ENCODE data around the gene MRPL18. TPM values are rescaled to one million over a fixed set of nuclear protein-coding genes. Genes with fewer than 3 reads are reported as not detected.
A peak's percentile ranks its signal among the peaks of the same experiment; 100 is the strongest.

Gene MRPL18
- total and polyA plus RNA-seq, 2 donors (not counting 1 experiment from before 2014, with no cell fraction given), result 80.4 to 87.1 TPM

DNA sequence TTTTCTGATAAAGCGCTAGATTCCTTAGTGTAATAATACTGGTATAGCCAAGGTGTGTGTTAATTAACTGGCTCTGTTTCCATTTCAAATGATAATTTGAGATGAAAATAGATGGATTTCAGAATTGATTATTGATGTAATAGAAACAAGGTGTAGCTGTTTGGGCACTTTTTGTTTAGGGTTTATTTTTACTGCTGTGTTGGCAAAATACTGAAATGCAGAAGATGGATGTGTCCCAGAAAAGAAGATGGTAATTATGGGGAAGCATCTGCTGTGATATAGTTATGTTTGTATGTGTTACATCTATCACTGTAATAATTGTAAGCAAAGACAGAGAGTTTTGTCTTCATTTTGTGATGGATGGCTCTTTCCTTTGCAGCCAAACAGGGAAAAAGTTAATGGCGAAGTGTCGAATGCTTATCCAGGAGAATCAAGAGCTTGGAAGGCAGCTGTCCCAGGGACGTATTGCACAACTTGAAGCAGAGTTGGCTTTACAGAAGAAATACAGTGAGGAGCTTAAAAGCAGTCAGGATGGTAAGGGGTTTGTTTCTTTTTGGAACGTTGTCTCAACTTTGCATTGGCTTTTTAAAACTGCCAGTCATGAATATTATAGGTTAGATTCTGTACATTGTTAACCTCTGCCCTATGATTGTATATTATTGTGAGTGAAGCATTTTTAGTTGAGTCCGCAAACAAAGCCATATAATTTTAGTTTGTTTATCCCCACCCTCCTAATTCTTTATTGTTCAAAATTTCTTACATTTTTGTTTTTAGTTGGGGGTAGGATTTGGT is 37.0 kb upstream of the MRPL18 start:
- Histone ChIP-seq H3K27me3 (ENCODE audit: control insufficient read depth, insufficient read depth, low read length) (no peaks in the 10 kb centered on the region), H3K36me3 (ENCODE audit: control insufficient read depth, insufficient read depth, low read length) (peaks cover 19% of the 10 kb centered on the region), H4K20me1 (ENCODE audit: control insufficient read depth, extremely low read depth, insufficient read depth, low read length) (no peaks in the 10 kb centered on the region), H3K4me2 (ENCODE audit: extremely low read depth, insufficient read depth, low read length) (no peak overlapping the region), H3K27ac (ENCODE audit: insufficient read depth, low read length) (no peak overlapping the region), H3K9ac (ENCODE audit: insufficient read depth, low read length) (no peak overlapping the region), H3K4me3 (replicated peaks in 1 of 4; ENCODE audit: control extremely low read depth in 1 of 4, insufficient read depth in 1 of 4, low read depth in 3 of 4, low read length in 4 of 4) (no peak overlapping the region), H3K79me2 (ENCODE audit: control insufficient read depth, insufficient read depth, low read length) (peaks cover 5% of the 10 kb centered on the region), H3K9me3 (ENCODE audit: control insufficient read depth, insufficient read depth, low read depth, low read length) (no peaks in the 10 kb centered on the region), H3K4me1 (ENCODE audit: control insufficient read depth, extremely low read depth, insufficient read depth, low read length) (peaks cover under 1% of the 10 kb centered on the region), H2AFZ (ENCODE audit: low read length) (no peak overlapping the region)
- peak in 1 of 2 donors; percentile 29 for DNase-seq (ENCODE audit: low read depth in 2 of 2)
- TF ChIP-seq, protein P1, sequence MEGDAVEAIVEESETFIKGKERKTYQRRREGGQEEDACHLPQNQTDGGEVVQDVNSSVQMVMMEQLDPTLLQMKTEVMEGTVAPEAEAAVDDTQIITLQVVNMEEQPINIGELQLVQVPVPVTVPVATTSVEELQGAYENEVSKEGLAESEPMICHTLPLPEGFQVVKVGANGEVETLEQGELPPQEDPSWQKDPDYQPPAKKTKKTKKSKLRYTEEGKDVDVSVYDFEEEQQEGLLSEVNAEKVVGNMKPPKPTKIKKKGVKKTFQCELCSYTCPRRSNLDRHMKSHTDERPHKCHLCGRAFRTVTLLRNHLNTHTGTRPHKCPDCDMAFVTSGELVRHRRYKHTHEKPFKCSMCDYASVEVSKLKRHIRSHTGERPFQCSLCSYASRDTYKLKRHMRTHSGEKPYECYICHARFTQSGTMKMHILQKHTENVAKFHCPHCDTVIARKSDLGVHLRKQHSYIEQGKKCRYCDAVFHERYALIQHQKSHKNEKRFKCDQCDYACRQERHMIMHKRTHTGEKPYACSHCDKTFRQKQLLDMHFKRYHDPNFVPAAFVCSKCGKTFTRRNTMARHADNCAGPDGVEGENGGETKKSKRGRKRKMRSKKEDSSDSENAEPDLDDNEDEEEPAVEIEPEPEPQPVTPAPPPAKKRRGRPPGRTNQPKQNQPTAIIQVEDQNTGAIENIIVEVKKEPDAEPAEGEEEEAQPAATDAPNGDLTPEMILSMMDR (conservative IDR thresholded peaks at IDR 0.05 in 1 of 2, IDR thresholded peaks at IDR 0.05 in 1 of 2; ENCODE audit: low read depth in 1 of 2, low read length in 2 of 2), result no peak
- no peak for TF ChIP-seq EZH2 (IDR thresholded peaks at IDR 0.05; ENCODE audit: low read length, missing control alignments)

DNA sequence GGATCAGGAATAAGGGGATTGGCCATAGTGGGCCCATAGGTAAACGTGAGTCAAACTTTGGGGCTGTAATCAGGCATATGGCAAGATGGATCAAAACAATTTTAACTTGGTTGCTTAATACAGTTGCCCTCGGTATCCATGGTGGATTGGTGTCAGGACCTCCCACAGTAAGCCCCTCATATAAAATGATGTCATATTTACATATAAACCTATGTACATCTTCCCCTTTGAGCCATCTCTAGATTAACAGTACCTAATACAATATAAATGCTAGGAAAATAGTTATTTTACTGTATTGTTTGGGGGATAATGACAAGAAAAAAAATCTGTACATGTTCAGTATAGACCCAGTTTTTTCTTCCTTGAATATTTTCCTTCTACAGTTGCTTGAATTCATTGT is 35.9 kb upstream of the MRPL18 start:
- Histone ChIP-seq H3K9me3 (ENCODE audit: control insufficient read depth, insufficient read depth, low read depth, low read length) (no peaks in the 10 kb centered on the region), H3K4me3 (replicated peaks in 1 of 4; ENCODE audit: control extremely low read depth in 1 of 4, insufficient read depth in 1 of 4, low read depth in 3 of 4, low read length in 4 of 4) (no peak overlapping the region), H3K27ac (ENCODE audit: insufficient read depth, low read length) (no peak overlapping the region), H2AFZ (ENCODE audit: low read length) (no peak overlapping the region), H3K79me2 (ENCODE audit: control insufficient read depth, insufficient read depth, low read length) (peaks cover 5% of the 10 kb centered on the region), H3K4me1 (ENCODE audit: control insufficient read depth, extremely low read depth, insufficient read depth, low read length) (peaks cover 5% of the 10 kb centered on the region), H3K36me3 (ENCODE audit: control insufficient read depth, insufficient read depth, low read length) (peaks cover 22% of the 10 kb centered on the region), H3K27me3 (ENCODE audit: control insufficient read depth, insufficient read depth, low read length) (no peaks in the 10 kb centered on the region), H4K20me1 (ENCODE audit: control insufficient read depth, extremely low read depth, insufficient read depth, low read length) (no peaks in the 10 kb centered on the region), H3K4me2 (ENCODE audit: extremely low read depth, insufficient read depth, low read length) (no peak overlapping the region), H3K9ac (ENCODE audit: insufficient read depth, low read length) (no peak overlapping the region)
- TF ChIP-seq, protein P1 (conservative IDR thresholded peaks at IDR 0.05 in 1 of 2, IDR thresholded peaks at IDR 0.05 in 1 of 2; ENCODE audit: low read depth in 1 of 2, low read length in 2 of 2), result no peak
- no peak for TF ChIP-seq EZH2 (IDR thresholded peaks at IDR 0.05; ENCODE audit: low read length, missing control alignments)
- DNase-seq (ENCODE audit: low read depth in 2 of 2), result no peak

DNA sequence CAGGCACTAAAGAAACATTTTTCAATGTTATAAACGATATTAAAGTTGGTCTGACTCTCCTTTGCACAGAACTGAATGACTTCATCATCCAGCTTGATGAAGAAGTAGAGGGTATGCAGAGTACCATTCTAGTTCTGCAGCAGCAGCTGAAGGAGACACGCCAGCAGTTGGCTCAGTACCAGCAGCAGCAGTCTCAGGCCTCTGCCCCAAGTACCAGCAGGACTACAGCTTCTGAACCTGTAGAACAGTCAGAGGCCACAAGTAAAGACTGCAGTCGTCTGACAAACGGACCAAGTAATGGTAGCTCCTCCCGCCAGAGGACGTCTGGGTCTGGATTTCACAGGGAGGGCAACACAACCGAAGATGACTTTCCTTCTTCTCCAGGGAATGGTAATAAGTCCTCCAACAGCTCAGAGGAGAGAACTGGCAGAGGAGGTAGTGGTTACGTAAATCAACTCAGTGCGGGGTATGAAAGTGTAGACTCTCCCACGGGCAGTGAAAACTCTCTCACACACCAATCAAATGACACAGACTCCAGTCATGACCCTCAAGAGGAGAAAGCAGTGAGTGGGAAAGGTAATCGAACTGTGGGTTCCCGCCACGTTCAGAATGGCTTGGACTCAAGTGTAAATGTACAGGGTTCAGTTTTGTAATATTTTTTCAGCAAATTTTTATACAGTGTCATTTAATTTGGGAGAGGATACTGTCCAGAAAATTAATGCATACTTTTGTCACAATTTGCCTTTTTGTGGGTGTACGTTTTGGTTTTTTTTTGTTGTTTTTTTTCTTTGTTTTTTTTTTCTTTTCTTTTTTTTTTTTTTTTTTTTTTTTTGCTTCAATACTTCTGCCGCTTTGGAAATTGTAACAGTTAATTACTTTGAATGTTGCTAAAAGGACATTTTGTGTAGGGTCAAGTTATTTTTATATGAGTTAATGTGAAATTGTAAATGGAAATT is 35.0 kb upstream of the MRPL18 start:
- no peaks in the 10 kb centered on the region for H4K20me1 ChIP-seq (ENCODE audit: control insufficient read depth, extremely low read depth, insufficient read depth, low read length)
- peaks cover 5% of the 10 kb centered on the region for H3K4me1 ChIP-seq (ENCODE audit: control insufficient read depth, extremely low read depth, insufficient read depth, low read length)
- no peak overlapping the region for H3K9ac ChIP-seq (ENCODE audit: insufficient read depth, low read length)
- H3K9me3 ChIP-seq (ENCODE audit: control insufficient read depth, insufficient read depth, low read depth, low read length), result no peaks in the 10 kb centered on the region
- no peak overlapping the region for H2AFZ ChIP-seq (ENCODE audit: low read length)
- peaks cover 22% of the 10 kb centered on the region for H3K36me3 ChIP-seq (ENCODE audit: control insufficient read depth, insufficient read depth, low read length)
- no peak overlapping the region for H3K4me3 ChIP-seq (replicated peaks in 1 of 4; ENCODE audit: control extremely low read depth in 1 of 4, insufficient read depth in 1 of 4, low read depth in 3 of 4, low read length in 4 of 4)
- H3K27ac ChIP-seq (ENCODE audit: insufficient read depth, low read length), result no peak overlapping the region
- TF ChIP-seq EZH2 (IDR thresholded peaks at IDR 0.05; ENCODE audit: low read length, missing control alignments), result no peak
- TF ChIP-seq, protein P1 (conservative IDR thresholded peaks at IDR 0.05 in 1 of 2, IDR thresholded peaks at IDR 0.05 in 1 of 2; ENCODE audit: low read depth in 1 of 2, low read length in 2 of 2), result no peak
- peak; percentile 6 to 11 for DNase-seq (ENCODE audit: low read depth in 2 of 2)
- H3K79me2 ChIP-seq (ENCODE audit: control insufficient read depth, insufficient read depth, low read length), result peaks cover 5% of the 10 kb centered on the region
- no peak overlapping the region for H3K4me2 ChIP-seq (ENCODE audit: extremely low read depth, insufficient read depth, low read length)
- no peaks in the 10 kb centered on the region for H3K27me3 ChIP-seq (ENCODE audit: control insufficient read depth, insufficient read depth, low read length)

Measured in fibroblast of lung (primary cell).